GM18505 (cell line): ENCODE data around the gene FZD1.
"Not testable (repeated sequence)": the region's sequence is repeated elsewhere in the genome, so short reads cannot be mapped to it uniquely, and the experiment has no call there.

Source experiments
- ATAC-seq: cut with Tn5 transposase; IDR thresholded peaks from one replicate; pipeline ENCODE4 v1.9.1; 2021; ENCODE audit not compliant: unreplicated experiment
- POLR2A ChIP-seq: IDR thresholded peaks from 4 replicates; pipeline ENCODE4 v1.6.1; 2011; ENCODE audit warnings: borderline replicate concordance; ENCODE audit not compliant: insufficient read depth, insufficient read length; ENCODE audit errors: extremely low read depth

FZD1 gene

DNA sequence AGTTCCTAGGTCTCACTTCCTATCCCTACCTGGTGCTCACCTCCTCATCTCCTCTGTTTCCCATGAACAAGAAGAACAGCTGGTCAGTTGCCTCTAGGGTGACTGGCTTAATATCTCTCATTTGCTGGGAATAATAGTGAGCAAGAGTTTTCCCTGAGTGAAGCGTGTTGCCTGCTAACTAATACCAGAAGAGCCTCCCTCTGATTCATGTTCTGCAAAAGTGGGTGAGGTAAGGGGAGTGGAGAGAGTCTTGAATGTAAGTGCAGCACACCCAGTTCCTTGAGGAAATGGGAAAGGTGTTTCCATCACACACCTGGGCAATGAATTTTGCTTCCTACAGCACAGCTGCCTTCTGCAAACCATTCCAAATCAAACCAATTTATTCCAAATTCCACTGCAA is 29.6 kb downstream of the FZD1 start:
- ATAC-seq = no peak
- no peak for TF ChIP-seq POLR2A

DNA sequence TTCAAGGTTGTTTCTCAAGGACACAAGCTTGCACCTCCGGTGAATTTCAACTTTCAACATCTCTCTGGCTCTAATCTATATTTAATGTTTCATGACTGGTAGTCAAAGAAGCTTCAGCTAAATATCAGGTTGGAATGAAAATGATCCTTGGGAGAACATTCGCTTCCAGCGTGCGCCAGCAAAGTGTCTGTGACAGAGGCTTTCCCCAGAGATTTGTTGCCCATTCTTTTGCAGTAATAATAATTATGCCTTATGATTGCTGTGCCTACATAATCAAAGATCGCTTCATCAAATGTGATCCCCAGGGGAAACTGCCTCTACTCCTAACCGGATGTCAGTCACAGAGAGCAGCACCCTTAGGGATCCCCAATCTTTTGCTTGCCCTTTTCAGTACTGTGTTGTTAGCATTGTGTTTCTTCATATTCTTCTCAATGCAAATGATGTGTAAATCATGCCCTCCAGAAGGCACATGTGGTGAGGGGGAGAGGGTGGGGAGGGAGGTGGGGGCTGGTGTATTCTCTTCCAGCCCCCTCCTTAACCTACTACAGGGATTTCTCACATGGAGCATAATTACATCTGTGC is 30.5 kb downstream of the FZD1 start:
- TF ChIP-seq POLR2A = no peak
- no peak for ATAC-seq

GRCh38 chr7:91295576-91295975 is 31.3 kb downstream of the FZD1 start:
- TF ChIP-seq POLR2A = no peak

GRCh38 chr7:91297939-91298338 is 33.7 kb downstream of the FZD1 start:
- ATAC-seq = no peak
- TF ChIP-seq POLR2A = no peak

More at GRCh38 chr7:91295576-91295975, 31.3 kb downstream of the FZD1 start:
- no peak for ATAC-seq

- ATAC-seq = no peak
- no peak for TF ChIP-seq POLR2A
Measured at GRCh38 chr7:91299952-91300775, 35.9 kb downstream of the FZD1 start.

DNA sequence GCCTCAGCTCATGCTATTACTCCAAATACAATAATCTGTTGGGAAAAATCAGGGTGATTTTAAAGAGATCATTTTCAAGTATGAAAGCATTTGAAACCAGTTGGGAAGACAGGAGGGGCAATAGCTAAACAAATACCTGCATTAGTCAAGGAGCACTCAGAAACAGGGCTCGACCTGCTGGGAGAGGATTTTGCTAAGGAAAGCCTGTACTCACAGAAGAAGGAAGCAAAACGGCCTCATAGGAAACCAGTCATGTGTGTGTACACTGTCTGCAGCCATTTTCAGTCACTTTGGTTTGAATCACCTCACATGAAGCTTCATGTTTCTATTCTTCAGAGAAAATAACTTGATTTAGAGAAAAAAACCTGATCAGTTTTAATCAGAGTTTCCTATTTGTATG is 38.6 kb downstream of the FZD1 start:
- no peak for TF ChIP-seq POLR2A
- ATAC-seq = no peak

GRCh38 chr7:91306266-91306665 is 42.0 kb downstream of the FZD1 start:
- ATAC-seq = no peak
- TF ChIP-seq POLR2A = no peak

GRCh38 chr7:91307467-91307866 is 43.2 kb downstream of the FZD1 start:
- TF ChIP-seq POLR2A = no peak
- ATAC-seq = no peak

DNA sequence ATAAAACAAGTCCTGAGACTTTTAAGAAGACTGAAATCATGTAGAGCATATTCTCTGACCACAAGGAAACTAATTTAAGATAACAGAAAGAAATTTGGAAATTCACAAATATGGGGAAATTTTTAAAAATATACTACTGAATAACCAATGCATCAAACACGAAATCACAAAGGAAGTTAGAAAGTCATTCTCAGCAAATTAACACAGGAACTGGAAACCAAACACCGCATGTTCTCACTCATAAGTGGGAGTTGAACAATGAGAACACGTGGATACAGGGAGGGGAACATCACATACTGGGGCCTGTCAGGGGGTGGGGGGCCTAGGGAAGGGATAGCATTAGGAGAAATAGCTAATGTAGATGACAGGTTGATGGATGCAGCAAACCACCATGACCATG is 44.0 kb downstream of the FZD1 start:
- ATAC-seq = not testable (repeated sequence)

DNA sequence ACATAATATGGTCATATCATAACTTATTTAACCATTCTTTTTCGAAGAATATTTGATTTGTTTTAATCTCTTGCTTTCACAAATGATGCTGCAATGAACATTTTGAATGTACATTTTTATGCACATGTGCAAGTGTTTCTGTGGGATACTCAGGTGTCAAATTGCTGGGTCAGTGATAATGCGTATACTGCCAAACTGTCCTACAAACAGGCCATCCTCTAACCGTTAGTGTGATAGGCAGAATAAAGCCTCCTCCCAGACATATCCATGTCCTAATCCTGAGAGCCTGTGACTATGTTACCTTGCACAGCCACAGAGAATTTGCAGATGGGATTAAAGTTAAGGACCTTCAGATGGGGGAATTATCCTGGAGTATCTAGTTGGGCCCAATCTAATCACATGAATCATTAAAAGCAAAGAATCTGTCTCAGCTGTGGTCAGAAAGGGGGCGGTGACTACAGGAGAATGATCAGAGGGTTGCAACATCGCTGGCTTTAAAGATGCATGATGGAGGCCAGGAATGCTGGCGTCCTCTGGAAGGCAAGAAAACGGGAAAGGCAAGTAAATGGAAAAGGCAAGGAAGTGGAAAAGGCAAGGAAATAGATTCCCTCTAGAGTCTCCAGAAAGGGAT is 46.7 kb downstream of the FZD1 start:
- no peak for TF ChIP-seq POLR2A
- ATAC-seq = no peak

GRCh38 chr7:91311839-91312238 is 47.6 kb downstream of the FZD1 start:
- TF ChIP-seq POLR2A = no peak
- ATAC-seq = no peak

GRCh38 chr7:91313113-91313512 is 48.9 kb downstream of the FZD1 start:
- no peak for TF ChIP-seq POLR2A
- ATAC-seq = no peak

- no peak for ATAC-seq
- TF ChIP-seq POLR2A = no peak
Measured at GRCh38 chr7:91314591-91315323, 50.5 kb downstream of the FZD1 start.
